Endodermal cell (in vitro differentiated cells): Measurements from ENCODE around the gene EPPIN. TPM values are rescaled to one million over a fixed set of nuclear protein-coding genes. Genes with fewer than 3 reads are reported as not detected.
"Not testable (repeated sequence)": the region's sequence is repeated elsewhere in the genome, so short reads cannot be mapped to it uniquely, and the experiment has no call there.

ENCODE experiments used
- DNase-seq: peaks from one replicate; pipeline ENCODE4 v3.0.0-alpha.2; 2017
- H3K27ac ChIP-seq: 2 replicates; pipeline ENCODE4 v1.5.1; 2013; ENCODE audit warnings: mild to moderate bottlenecking, low read depth, low read length, moderate library complexity
- H3K27me3 ChIP-seq: 2 replicates; pipeline ENCODE4 v1.6.1; 2013; ENCODE audit warnings: mild to moderate bottlenecking, low read length, moderate library complexity; ENCODE audit not compliant: insufficient read depth, control insufficient read depth, poor library complexity, severe bottlenecking
- H3K36me3 ChIP-seq: 2 replicates; pipeline ENCODE4 v1.7.0; 2013; ENCODE audit warnings: mild to moderate bottlenecking, low read length, moderate library complexity; ENCODE audit not compliant: control insufficient read depth, insufficient read depth
- H3K4me1 ChIP-seq: one replicate; pipeline ENCODE4 v1.7.0; 2013; ENCODE audit warnings: low read length; ENCODE audit not compliant: control insufficient read depth, insufficient read depth
- H3K4me3 ChIP-seq: 2 replicates; pipeline ENCODE4 v1.5.1; 2013; ENCODE audit warnings: mild to moderate bottlenecking, low read length, moderate library complexity
- H3K9ac ChIP-seq: 2 replicates; pipeline ENCODE4 v1.6.1; 2013; ENCODE audit warnings: mild to moderate bottlenecking, low read length, moderate library complexity; ENCODE audit not compliant: poor library complexity, severe bottlenecking; ENCODE audit errors: extremely low read depth
- H3K9me3 ChIP-seq: 2 replicates; pipeline ENCODE4 v1.6.1; 2013; ENCODE audit warnings: mild to moderate bottlenecking, low read length, moderate library complexity; ENCODE audit not compliant: control insufficient read depth
- H3K27ac Mint-ChIP-seq: 2 replicates; pipeline ENCODE4 v1.8.0; 2020; ENCODE audit warnings: mixed read lengths
- H3K27me3 Mint-ChIP-seq: 2 replicates; pipeline ENCODE4 v1.8.0; 2021; ENCODE audit warnings: mild to moderate bottlenecking, mixed read lengths; ENCODE audit not compliant: insufficient read depth
- H3K36me3 Mint-ChIP-seq: 2 replicates; pipeline ENCODE4 v1.8.0; 2020; ENCODE audit warnings: low read depth, mixed read lengths
- H3K4me1 Mint-ChIP-seq: 2 replicates; pipeline ENCODE4 v1.8.0; 2020; ENCODE audit warnings: mixed read lengths
- H3K4me3 Mint-ChIP-seq: 2 replicates; pipeline ENCODE4 v1.8.0; 2020; ENCODE audit warnings: mild to moderate bottlenecking, moderate library complexity, mixed read lengths
- H3K9me3 Mint-ChIP-seq: 2 replicates; pipeline ENCODE4 v1.8.0; 2020; ENCODE audit warnings: mild to moderate bottlenecking, mixed read lengths
- CTCF ChIP-seq: fragments of 200-600 bp; sonication (generic); conservative IDR thresholded peaks from 2 replicates; pipeline ENCODE4 v1.5.0; 2021; ENCODE audit warnings: antibody characterized with exemption, mild to moderate bottlenecking
- WGBS, 2 experiments: methylation state at CpG; one replicate each; pipeline versions ENCODE4 v1.1.5 to v1.1.7; 2013; ENCODE audit warnings: missing lambda C conversion rate in 2 of 2, mixed read lengths in 1 of 2; ENCODE audit not compliant: insufficient coverage in 1 of 2, insufficient read length in 1 of 2; 5-methylcytosine and 5-hydroxymethylcytosine counted together
- total RNA-seq, 2 donors: library from RNA; stranded (reverse); fragmentation: NEBNext Ultra II Directional in 1 of 2; extraction: Animal tissue kit (Norgen Biotek cat#: 25700) in 1 of 2; gene quantifications; 2 replicates in 1 of 2; 3 replicates in 1 of 2; pipeline ENCODE4 v1.2.1, GENCODE V29; 2021

Gene EPPIN
- total RNA-seq, 2 donors from 2014 or later: 0.18 TPM; not detected in 1

GRCh38 chr20:45592574-45593189 is 45.5 kb upstream of the EPPIN start:
- Histone ChIP-seq H3K9ac (no peak overlapping the region), H3K27me3 (no peaks in the 10 kb centered on the region), H3K27ac (no peak overlapping the region), H3K9me3 (peaks cover 31% of the 10 kb centered on the region), H3K4me3 (no peak overlapping the region), H3K36me3 (no peaks in the 10 kb centered on the region), H3K4me1 (no peaks in the 10 kb centered on the region)
- Mint-ChIP-seq H3K4me3 (no peak overlapping the region), H3K9me3 (peaks cover 25% of the 10 kb centered on the region), H3K4me1 (peaks cover 3% of the 10 kb centered on the region), H3K27ac (no peak overlapping the region), H3K27me3 (peaks cover 4% of the 10 kb centered on the region), H3K36me3 (peaks cover 1% of the 10 kb centered on the region)
- 59 to 79% methylated on average over 3 to 5 of the region's 5 CpGs for WGBS, 2 experiments
- DNase-seq: peak; percentile 51
- peak; percentile 88 for TF ChIP-seq CTCF

DNA sequence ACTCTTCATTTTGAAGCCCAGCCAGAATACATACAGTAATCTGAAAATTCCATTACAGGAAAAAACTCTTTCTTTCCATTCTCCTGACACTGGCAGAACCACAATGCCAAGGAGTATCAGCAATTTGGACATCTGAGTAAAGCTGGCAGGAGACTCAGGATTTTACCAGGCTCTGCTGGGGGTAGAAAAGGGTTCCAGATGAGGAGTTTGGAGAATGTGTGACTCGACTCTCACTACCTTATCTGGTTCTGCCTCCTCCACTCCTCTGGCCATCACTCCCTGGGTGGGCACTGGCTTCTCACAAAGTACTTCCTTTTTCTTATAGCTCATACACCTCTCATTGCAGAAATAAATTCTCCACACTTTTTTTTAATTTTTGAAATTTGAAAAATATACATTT is 42.5 kb upstream of the EPPIN start:
- H3K4me3 ChIP-seq: no peak overlapping the region
- DNase-seq: no peak
- no peak overlapping the region for H3K4me3 Mint-ChIP-seq
- H3K9me3 Mint-ChIP-seq: peaks cover 25% of the 10 kb centered on the region
- peaks cover 3% of the 10 kb centered on the region for H3K4me1 Mint-ChIP-seq
- peaks cover 31% of the 10 kb centered on the region for H3K9me3 ChIP-seq
- TF ChIP-seq CTCF: no peak
- peaks cover 4% of the 10 kb centered on the region for H3K27me3 Mint-ChIP-seq
- no peaks in the 10 kb centered on the region for H3K27me3 ChIP-seq
- 58% methylated on average over 1 of the region's 1 CpG; no CpG with 5 or more reads in 1 of the 2 experiments for WGBS, 2 experiments
- H3K9ac ChIP-seq: no peak overlapping the region
- H3K4me1 ChIP-seq: no peaks in the 10 kb centered on the region
- no peak overlapping the region for H3K27ac Mint-ChIP-seq
- H3K36me3 Mint-ChIP-seq: peaks cover 1% of the 10 kb centered on the region
- H3K27ac ChIP-seq: no peak overlapping the region
- no peaks in the 10 kb centered on the region for H3K36me3 ChIP-seq

DNA sequence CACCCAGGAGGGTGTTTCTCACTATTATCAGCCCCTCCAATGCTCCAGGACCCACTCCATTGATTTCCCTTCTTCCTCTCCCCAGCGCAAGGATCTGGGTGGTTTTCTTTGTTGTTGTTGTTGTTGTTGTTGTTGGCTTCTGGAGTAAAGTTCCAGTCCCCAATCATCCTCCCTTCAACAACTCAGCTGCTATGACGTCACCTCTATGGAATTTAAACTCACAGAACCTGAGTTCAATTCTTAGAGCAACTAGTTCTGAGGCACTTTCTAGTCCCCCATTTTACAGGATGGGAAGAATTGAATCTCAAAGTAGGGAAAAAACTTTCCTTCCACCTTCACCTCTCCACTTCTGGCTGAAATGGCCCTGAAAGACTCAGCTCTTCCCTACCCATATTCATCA is 41.6 kb upstream of the EPPIN start:
- Mint-ChIP-seq H3K27me3 (peaks cover 4% of the 10 kb centered on the region), H3K36me3 (peaks cover 1% of the 10 kb centered on the region), H3K27ac (no peak overlapping the region), H3K4me1 (peaks cover 3% of the 10 kb centered on the region), H3K4me3 (no peak overlapping the region), H3K9me3 (peaks cover 23% of the 10 kb centered on the region)
- Histone ChIP-seq H3K4me3 (peak overlapping the region; percentile 29), H3K9ac (no peak overlapping the region), H3K36me3 (no peaks in the 10 kb centered on the region), H3K9me3 (peaks cover 26% of the 10 kb centered on the region), H3K4me1 (no peaks in the 10 kb centered on the region), H3K27me3 (no peaks in the 10 kb centered on the region), H3K27ac (no peak overlapping the region)
- no peak for DNase-seq
- TF ChIP-seq CTCF: no peak
- 40% methylated on average over 1 of the region's 2 CpGs; no CpG with 5 or more reads in 1 of the 2 experiments for WGBS, 2 experiments

- not testable (repeated sequence) for H3K4me1 ChIP-seq, H3K27ac ChIP-seq, H3K27ac Mint-ChIP-seq, H3K9ac ChIP-seq, H3K36me3 Mint-ChIP-seq, DNase-seq, H3K27me3 ChIP-seq, H3K4me3 Mint-ChIP-seq, H3K36me3 ChIP-seq, H3K27me3 Mint-ChIP-seq, H3K4me3 ChIP-seq
- H3K9me3 ChIP-seq: peaks cover 17% of the 10 kb centered on the region
- 92 to 97% methylated on average over 4 to 5 of the region's 5 CpGs for WGBS, 2 experiments
- H3K9me3 Mint-ChIP-seq: peaks cover 15% of the 10 kb centered on the region
- H3K4me1 Mint-ChIP-seq: peaks cover 13% of the 10 kb centered on the region
Measured at GRCh38 chr20:45585986-45586385, 38.8 kb upstream of the EPPIN start.

DNA sequence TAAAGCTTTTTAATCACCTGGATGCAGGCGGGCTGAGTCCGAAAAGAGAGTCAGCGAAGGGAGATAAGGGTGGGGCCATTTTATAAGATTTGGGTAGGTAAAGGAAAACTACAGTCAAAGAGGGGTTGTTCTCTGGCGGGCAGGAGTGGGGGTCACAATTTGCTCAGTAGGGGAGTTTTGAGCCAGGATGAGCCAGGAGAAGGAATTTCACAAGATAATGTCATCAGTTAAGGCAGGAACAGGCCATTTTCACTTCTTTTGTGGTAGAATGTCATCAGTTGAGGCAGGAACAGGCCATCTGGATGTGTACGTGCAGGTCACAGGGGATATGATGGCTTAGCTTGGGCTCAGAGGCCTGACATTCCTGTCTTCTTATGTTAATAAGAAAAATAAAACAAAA is 37.1 kb upstream of the EPPIN start:
- DNase-seq: peak; percentile 57
- H3K36me3 ChIP-seq, H3K27ac Mint-ChIP-seq, H3K36me3 Mint-ChIP-seq, H3K4me1 ChIP-seq, H3K4me3 Mint-ChIP-seq, H3K9ac ChIP-seq, H3K27me3 Mint-ChIP-seq, H3K27me3 ChIP-seq, H3K27ac ChIP-seq: not testable (repeated sequence)
- H3K9me3 ChIP-seq: peaks cover 13% of the 10 kb centered on the region
- 68% methylated on average over 5 of the region's 5 CpGs; no CpG with 5 or more reads in 1 of the 2 experiments for WGBS, 2 experiments
- peak overlapping the region; percentile 3 for H3K4me3 ChIP-seq
- H3K9me3 Mint-ChIP-seq: peaks cover 12% of the 10 kb centered on the region
- H3K4me1 Mint-ChIP-seq: peaks cover 11% of the 10 kb centered on the region
